Ishikawa (cell line): ENCODE data around the gene URAD.

Source experiments
- CEBPB ChIP-seq: IDR thresholded peaks from 2 replicates; pipeline ENCODE4 v1.6.1; 2012
- CREB1 ChIP-seq: IDR thresholded peaks from 2 replicates; pipeline ENCODE4 v1.6.1; 2012; ENCODE audit warnings: low read depth
- EGR1 ChIP-seq: IDR thresholded peaks from 2 replicates; pipeline ENCODE4 v1.6.1; 2012
- EP300 ChIP-seq: IDR thresholded peaks from 2 replicates; pipeline ENCODE4 v1.6.1; 2012; ENCODE audit warnings: borderline replicate concordance
- FOXM1 ChIP-seq: IDR thresholded peaks from 2 replicates; pipeline ENCODE4 v1.6.1; 2012; ENCODE audit warnings: low read depth, borderline replicate concordance
- NFIC ChIP-seq: IDR thresholded peaks from 2 replicates; pipeline ENCODE4 v1.6.1; 2012
- RAD21 ChIP-seq: IDR thresholded peaks from 2 replicates; pipeline ENCODE4 v1.6.1; 2012; ENCODE audit warnings: low read depth
- TAF1 ChIP-seq: IDR thresholded peaks from 2 replicates; pipeline ENCODE4 v1.6.1; 2012; ENCODE audit warnings: low read depth, mild to moderate bottlenecking
- TCF12 ChIP-seq: IDR thresholded peaks from 2 replicates; pipeline ENCODE4 v1.6.1; 2012; ENCODE audit warnings: low read depth
- TEAD4 ChIP-seq: IDR thresholded peaks from 2 replicates; pipeline ENCODE4 v1.6.1; 2012
- YY1 ChIP-seq: IDR thresholded peaks from 2 replicates; pipeline ENCODE4 v1.6.1; 2012; ENCODE audit warnings: low read depth
- ZBTB7A ChIP-seq: IDR thresholded peaks from 2 replicates; pipeline ENCODE4 v1.6.1; 2012; ENCODE audit warnings: low read depth
- TF ChIP-seq, protein P1 (sequence below): IDR thresholded peaks from 2 replicates; pipeline ENCODE4 v1.6.1; 2012
- TF ChIP-seq, protein P2 (sequence below): IDR thresholded peaks from 2 replicates; pipeline ENCODE4 v1.6.1; 2012
- TF ChIP-seq, protein P3 (sequence below): IDR thresholded peaks from 2 replicates; pipeline ENCODE4 v1.6.1; 2012; ENCODE audit warnings: low read depth, mild to moderate bottlenecking

The URAD gene

DNA sequence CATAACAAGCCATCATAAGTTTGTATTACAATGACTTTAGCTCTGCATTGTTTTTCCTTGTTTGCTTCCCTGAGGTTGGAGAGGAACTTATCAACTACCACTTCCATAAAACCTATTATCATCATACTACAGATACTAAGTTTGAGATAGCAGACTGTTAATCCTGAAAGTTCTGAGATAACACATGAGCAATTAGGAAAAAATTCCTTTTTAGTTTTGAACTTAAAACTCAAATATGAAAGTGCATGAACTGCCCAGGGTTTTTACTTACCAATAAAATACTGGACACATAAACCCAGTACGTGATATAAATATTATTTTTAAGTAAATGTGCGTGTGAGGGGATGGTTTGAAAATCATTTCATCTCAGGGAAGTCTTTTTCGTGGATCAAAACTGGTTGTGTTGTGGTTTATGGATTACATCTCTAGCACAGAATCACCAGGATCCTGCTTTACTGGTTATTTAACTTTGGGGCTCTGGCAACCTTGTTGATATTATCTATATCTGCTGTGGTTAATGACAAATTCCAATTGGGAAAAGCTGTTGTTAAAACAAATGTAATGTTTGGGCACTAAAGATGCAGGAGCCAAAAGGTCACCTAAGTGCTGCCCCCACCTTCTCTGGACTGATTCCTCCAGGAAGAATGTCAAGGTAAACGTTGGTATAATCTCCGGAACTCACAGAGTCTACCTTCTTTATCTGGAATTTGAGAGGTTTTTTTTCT, 31.8 kb downstream of the URAD start:
- TF ChIP-seq TAF1 = no peak
- no peak for TF ChIP-seq CEBPB
- no peak for TF ChIP-seq TEAD4
- TF ChIP-seq TCF12 = no peak
- TF ChIP-seq, protein P1, sequence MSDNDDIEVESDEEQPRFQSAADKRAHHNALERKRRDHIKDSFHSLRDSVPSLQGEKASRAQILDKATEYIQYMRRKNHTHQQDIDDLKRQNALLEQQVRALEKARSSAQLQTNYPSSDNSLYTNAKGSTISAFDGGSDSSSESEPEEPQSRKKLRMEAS = no peak
- TF ChIP-seq, protein P2, sequence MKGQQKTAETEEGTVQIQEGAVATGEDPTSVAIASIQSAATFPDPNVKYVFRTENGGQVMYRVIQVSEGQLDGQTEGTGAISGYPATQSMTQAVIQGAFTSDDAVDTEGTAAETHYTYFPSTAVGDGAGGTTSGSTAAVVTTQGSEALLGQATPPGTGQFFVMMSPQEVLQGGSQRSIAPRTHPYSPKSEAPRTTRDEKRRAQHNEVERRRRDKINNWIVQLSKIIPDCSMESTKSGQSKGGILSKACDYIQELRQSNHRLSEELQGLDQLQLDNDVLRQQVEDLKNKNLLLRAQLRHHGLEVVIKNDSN = no peak
- TF ChIP-seq EGR1 = no peak
- no peak for TF ChIP-seq EP300
- TF ChIP-seq, protein P3, sequence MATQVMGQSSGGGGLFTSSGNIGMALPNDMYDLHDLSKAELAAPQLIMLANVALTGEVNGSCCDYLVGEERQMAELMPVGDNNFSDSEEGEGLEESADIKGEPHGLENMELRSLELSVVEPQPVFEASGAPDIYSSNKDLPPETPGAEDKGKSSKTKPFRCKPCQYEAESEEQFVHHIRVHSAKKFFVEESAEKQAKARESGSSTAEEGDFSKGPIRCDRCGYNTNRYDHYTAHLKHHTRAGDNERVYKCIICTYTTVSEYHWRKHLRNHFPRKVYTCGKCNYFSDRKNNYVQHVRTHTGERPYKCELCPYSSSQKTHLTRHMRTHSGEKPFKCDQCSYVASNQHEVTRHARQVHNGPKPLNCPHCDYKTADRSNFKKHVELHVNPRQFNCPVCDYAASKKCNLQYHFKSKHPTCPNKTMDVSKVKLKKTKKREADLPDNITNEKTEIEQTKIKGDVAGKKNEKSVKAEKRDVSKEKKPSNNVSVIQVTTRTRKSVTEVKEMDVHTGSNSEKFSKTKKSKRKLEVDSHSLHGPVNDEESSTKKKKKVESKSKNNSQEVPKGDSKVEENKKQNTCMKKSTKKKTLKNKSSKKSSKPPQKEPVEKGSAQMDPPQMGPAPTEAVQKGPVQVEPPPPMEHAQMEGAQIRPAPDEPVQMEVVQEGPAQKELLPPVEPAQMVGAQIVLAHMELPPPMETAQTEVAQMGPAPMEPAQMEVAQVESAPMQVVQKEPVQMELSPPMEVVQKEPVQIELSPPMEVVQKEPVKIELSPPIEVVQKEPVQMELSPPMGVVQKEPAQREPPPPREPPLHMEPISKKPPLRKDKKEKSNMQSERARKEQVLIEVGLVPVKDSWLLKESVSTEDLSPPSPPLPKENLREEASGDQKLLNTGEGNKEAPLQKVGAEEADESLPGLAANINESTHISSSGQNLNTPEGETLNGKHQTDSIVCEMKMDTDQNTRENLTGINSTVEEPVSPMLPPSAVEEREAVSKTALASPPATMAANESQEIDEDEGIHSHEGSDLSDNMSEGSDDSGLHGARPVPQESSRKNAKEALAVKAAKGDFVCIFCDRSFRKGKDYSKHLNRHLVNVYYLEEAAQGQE = no peak
- TF ChIP-seq FOXM1 = no peak
- TF ChIP-seq CREB1 = no peak
- TF ChIP-seq YY1 = no peak
- no peak for TF ChIP-seq NFIC
- TF ChIP-seq ZBTB7A = no peak
- TF ChIP-seq RAD21 = no peak

DNA sequence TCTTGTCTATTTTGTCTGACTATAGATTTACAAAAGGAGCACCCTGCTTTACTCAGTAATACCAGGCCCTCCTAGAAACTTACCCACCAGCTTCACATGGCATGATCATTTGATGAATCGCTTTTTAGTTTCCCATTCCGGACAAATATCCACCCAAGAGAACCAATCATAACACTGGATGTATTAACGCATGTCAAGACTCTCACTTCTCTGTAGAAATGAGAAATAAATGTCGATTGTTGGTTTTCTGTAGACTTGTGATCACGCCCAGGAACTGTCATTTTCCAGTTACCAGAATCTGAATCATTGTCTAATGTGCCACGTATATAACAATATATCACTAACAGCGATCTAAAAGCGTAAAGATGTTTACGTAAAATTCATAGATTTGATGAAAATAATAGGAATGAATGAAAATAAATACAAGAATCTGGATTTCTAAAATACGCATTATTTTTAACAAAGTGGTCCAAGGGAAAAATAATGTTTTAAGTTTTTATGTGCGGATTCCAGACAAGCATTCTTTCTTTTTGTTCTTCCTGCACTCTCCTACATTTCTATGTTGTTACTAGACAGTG, 33.4 kb downstream of the URAD start:
- TF ChIP-seq, protein P3 = no peak

DNA sequence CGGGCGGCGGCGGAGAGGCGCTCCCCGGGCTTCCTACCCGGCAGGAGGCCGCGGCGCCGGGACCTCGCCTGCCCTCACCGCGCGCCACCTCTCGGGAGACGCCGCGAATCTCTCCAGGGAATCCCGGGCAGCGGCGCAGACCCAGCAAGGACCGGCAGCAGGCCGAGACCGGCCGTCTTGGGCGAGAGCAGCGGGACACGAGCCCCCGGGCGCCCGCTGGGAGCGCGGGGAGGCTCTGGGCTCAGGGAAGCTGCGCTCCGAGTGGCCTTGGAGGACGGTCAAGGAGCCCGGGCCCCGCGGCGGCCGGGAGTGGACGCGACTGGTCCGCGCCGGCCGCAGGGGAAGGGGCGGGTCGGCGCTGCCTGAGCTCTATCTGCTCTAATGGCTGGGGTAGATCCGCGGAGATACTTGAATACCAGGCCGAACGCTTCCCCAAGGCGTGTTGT, 34.1 kb downstream of the URAD start:
- TF ChIP-seq YY1 = no peak
- no peak for TF ChIP-seq CREB1
- TF ChIP-seq NFIC = no peak
- TF ChIP-seq EP300 = no peak
- no peak for TF ChIP-seq TEAD4
- TF ChIP-seq TCF12 = no peak
- no peak for TF ChIP-seq EGR1
- TF ChIP-seq, protein P1 = no peak
- no peak for TF ChIP-seq FOXM1
- no peak for TF ChIP-seq TAF1
- TF ChIP-seq, protein P2 = no peak
- no peak for TF ChIP-seq ZBTB7A
- TF ChIP-seq RAD21 = no peak
- no peak for TF ChIP-seq CEBPB
- TF ChIP-seq, protein P3 = no peak

DNA sequence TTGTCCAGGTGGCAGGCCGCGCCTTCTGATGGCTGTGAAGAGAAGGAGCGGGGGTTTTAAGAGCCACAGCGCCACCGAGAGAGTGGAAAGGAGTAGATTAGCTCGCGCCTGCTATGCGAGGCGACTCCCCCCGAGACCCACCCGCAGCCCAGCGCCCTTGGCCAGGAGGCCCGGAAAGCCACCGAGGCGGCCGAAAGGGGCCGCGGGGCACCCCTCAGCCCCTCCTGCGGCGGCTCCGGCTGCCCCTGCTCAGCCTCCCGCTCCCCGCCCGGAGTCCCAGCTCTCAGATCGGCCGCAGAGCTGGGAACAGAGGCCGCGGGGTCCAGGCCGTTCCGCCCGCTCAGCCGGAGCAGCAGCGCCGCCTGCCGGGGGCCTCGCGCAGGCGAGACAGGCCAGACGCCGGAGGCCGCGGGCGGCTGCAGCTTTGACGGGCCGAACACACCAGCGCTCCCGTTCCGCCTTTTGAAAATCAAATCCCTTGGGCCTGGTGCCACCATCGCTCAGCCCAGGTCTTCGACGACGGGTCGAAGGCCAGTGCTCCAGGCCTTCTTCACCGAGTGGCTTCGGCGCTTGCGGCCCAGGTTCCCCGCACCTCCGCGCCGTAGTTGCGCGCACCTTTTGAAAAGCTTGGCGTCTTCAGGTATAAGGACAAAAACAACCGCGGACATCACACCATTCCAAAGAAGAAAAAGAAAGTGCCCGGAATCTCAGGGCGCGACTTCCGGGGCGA, 34.7 kb downstream of the URAD start:
- peak; percentile 16; the same call in 1 of the 2 replicates for TF ChIP-seq TAF1
- no peak for TF ChIP-seq CEBPB
- 0 out of 2 replicates have a peak, but pooled peaks have one; percentile 16 for TF ChIP-seq TCF12
- TF ChIP-seq FOXM1 = no peak
- no peak for TF ChIP-seq EGR1
- peak; percentile 77 for TF ChIP-seq RAD21
